GM19239 (cell line): ENCODE measurements around the gene THSD4.
"Not testable (repeated sequence)": the region's sequence is repeated elsewhere in the genome, so short reads cannot be mapped to it uniquely, and the experiment has no call there.

ENCODE experiments used
- DNase-seq: peaks from one replicate; pipeline ENCODE4 v3.0.0; 2011; ENCODE audit warnings: low spot score; ENCODE audit not compliant: insufficient read length
- FAIRE-seq: peaks from 2 replicates; lab custom pipeline; 2011; peaks lifted over from hg19 to GRCh38; lab: Jason Lieb, UNC

THSD4 gene

GRCh38 chr15:71118881-71119632 is 3.8 kb downstream of the THSD4 start:
- no peak for FAIRE-seq
- DNase-seq, result no peak

DNA sequence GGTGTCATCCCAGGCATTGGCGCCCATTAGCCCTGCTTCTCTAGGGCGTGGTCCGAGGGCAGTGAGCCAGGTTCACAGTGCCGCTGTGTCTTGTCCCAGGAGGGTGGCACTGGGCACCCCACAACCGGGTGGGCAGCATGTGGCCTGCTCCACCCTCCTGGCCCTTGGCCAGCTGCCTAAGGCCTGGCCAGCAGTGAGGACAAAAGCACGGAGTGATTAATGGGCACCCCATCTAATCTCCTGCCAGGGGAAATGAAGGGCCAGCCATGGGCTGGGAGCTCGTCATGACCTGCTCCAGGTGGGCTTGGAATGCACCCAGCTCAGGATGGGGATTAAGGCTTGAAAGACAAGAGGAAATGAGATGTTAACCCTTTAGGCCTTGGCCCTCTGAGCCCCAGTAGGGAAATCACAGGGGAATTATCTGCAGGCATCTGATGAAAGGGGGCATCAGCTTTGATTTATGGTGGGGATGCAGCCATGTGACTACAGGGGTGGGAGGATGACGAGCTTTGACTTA is 5.2 kb downstream of the THSD4 start:
- no peak for DNase-seq
- FAIRE-seq, result no peak

DNA sequence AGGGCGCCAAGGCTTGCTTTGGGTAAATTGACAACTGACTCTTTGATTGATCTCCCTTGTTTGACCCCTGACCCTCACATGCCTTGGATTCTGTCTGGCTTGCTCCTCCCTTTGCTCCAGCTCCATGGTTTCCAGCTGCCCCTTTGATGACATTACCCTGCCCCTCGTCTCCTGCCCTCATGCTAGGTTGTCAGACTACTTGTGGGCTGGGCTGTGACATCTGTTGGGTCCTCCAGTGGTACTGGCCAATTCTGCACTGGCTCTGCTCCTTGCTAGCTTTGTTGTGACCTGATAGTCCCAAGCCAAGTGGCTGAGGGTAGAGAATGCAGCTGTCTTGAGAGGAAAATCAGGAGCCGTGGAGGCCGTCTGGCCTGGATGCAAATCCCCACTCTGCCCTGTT is 6.2 kb downstream of the THSD4 start:
- DNase-seq, result no peak
- no peak for FAIRE-seq

- FAIRE-seq (no peak), DNase-seq (no peak)
Observed at GRCh38 chr15:71124937-71125790, 9.9 kb downstream of the THSD4 start.

- FAIRE-seq (no peak), DNase-seq (no peak)
Observed at GRCh38 chr15:71125831-71126450, 10.7 kb downstream of the THSD4 start.

GRCh38 chr15:71127083-71127482 is 11.8 kb downstream of the THSD4 start:
- FAIRE-seq, result no peak

GRCh38 chr15:71128159-71128558 is 12.9 kb downstream of the THSD4 start:
- FAIRE-seq, DNase-seq: not testable (repeated sequence)

More at GRCh38 chr15:71127083-71127482, 11.8 kb downstream of the THSD4 start:
- DNase-seq, result no peak

DNA sequence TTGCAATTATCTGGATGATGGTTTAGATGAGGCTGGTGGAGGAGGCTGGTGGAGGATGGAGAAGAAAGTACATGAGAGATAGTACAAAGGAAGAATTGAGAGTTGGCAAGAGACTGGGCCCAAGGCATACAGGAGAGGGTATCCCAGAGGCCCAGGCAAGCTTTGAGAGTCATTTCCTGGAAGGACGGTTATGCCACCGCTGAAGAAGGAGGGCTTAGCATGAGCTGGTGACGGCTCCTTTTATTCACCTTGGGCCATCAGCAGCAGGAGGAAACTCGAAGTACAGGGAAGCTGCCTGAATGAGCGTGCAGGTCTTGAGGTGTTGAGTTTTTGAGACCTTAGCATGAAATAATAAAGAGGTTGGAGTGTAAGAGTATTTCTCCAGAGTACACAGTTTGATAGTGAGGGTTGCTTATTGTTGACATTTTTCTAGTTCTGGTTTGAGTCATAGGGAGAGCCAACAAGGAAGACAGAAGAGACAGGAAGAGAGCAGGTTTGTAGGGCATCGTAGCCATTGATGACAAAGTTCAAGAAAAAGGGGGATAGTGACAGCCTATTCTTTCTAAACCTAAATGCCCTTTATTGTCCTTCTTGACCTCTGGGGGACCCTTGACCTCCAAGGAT is 13.8 kb downstream of the THSD4 start:
- DNase-seq (no peak), FAIRE-seq (no peak)

GRCh38 chr15:71129669-71130068 is 14.4 kb downstream of the THSD4 start:
- DNase-seq (no peak), FAIRE-seq (no peak)

DNA sequence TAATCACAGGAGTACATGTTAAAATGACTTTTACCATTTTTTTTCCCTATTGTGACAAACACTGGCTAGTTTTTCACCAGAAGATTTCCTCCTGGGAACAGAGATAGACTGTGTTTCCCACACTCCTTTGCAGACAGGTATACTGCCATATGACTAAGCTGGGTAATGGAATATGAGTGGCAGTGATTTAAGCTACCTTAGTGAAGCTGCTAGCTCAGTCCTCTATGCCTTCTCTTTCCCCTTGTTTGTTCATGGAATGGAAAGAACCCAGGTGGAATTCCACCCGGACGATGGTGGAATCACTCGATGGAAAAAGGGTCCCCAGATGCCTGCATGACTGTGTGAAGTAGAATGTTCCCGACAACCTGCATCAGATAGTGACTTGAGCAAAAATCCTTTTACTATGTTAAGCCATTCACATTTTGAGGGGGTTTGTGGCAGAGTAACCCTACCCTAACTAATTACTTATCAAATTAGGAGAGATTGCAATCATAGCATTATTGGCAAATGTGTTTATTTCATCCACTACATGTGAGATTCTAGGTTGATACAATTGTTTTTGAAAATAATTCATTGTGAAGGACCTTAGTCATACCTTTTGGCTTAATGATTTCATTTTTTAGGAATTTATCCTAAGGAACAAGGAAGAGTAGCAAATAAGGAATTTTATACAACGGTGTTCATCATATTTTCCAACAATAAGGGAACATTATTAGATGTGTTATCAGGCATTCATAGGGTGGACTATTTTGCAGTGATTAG is 16.5 kb downstream of the THSD4 start:
- FAIRE-seq (no peak), DNase-seq (no peak)

DNA sequence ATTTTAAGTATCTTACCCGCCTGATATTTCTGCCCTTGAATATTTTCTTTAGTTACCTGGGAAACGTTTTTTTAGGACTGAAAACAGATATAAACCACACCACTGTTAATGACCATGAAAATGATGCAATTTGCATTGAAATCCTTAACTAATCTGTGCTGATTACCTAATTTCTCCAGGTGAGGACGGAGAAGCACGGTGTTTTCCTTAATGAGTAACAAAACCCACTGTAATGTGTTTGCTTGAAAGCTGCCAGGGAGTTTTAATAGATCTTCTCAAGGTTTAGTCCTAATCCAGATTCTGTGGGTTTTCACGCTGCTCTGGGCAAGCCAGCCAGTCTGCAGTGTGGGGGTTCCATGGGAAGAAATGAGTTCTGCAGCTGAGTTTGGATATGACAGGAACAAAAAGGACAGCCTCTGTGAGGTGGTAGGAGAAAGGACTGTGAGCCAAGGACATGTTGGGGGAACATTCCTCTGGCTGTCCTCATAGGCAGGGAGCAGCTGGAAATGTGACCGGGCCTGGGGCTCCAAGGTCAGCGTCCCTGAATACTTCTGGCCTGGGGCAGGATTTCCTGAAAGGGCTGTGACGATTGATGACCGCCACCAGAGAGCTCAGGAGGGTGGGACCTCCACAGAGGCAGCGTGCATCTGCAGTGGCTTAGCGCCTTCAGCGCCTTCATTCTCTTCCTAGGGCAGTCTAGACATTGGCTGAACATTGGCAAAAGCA is 18.6 kb downstream of the THSD4 start:
- FAIRE-seq (no peak), DNase-seq (no peak)

- no peak for FAIRE-seq
- no peak for DNase-seq
Observed at GRCh38 chr15:71136159-71136783, 21.0 kb downstream of the THSD4 start.

DNA sequence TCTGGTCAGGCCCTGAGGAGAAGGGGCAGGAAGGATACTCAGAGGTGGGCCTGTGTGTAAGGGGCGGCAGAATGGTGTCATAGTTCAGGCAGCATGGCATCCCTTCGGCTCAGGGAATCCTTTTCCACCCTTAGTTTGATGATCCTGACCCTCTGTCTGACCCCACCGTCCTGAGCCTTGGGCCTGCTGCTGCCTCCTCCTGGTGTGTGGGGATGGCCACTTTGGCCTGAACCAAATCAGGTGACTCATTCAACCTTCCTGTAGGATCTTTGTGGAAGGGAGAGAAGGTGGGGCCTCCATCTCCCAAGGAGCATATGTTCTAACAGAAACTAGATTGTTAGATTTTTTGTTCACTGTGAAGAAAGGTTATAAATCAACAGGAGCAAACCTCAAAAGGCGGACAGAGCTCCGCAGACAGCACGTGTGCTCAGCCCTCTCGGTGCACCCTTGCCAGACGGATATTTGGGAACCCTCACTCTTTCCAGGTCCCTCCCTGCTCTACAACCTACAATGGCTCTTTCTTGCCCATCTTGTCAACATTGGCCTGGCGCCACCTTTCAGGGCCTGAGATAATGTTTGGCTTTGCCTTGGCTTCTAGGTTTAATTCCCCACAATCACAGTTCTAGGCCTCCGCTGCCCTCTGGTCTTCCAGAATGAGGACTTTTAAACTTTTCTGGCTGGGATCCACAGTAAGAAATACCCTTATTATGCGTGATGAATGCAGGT is 21.7 kb downstream of the THSD4 start:
- FAIRE-seq, result no peak
- DNase-seq, result no peak

GRCh38 chr15:71138473-71138872 is 23.2 kb downstream of the THSD4 start:
- no peak for DNase-seq
- no peak for FAIRE-seq

- DNase-seq, result no peak
- FAIRE-seq, result no peak
Observed at GRCh38 chr15:71139241-71139640, 24.0 kb downstream of the THSD4 start.

GRCh38 chr15:71141572-71141971 is 26.3 kb downstream of the THSD4 start:
- FAIRE-seq (no peak), DNase-seq (no peak)

GRCh38 chr15:71142780-71143179 is 27.5 kb downstream of the THSD4 start:
- FAIRE-seq (no peak), DNase-seq (no peak)
